Caco-2 (cell line): ENCODE measurements around the gene CASQ2. TPM values are rescaled to one million over a fixed set of nuclear protein-coding genes. Genes with fewer than 3 reads are reported as not detected.

Source experiments
- BruUV-seq: library from RNA; stranded (reverse); fragments of 400-500 nt; replicated peaks from 2 replicates; lab custom pipeline; 2021; lab: Mats Ljungman, UMichigan
- CTCF ChIA-PET: fragments of 300-600 bp; sonication (Branson Sonifier 250); formaldehyde crosslinking; loops from one replicate; lab custom pipeline; 2022; ENCODE audit warnings: antibody characterized with exemption; lab: Charles Lee
- POLR2A ChIA-PET: fragments of 300-600 bp; sonication (Branson Sonifier 250); formaldehyde crosslinking; loops from one replicate; lab custom pipeline; 2022; ENCODE audit warnings: antibody characterized with exemption; lab: Charles Lee
- DNase-seq, 2 experiments: peaks; one replicate each; pipeline versions ENCODE4 v3.0.0 to v3.0.0-alpha.2; 2020 to 2022
- H3K27me3 ChIP-seq: replicated peaks from 2 replicates; pipeline ENCODE4 v1.6.0; 2011; ENCODE audit warnings: low read length; ENCODE audit not compliant: control insufficient read depth, insufficient read depth
- H3K36me3 ChIP-seq: 2 replicates; pipeline ENCODE4 v1.5.1; 2011; ENCODE audit warnings: low read length; ENCODE audit not compliant: control insufficient read depth, insufficient read depth
- H3K4me1 ChIP-seq: fragments of 250-450 bp; sonication (Bioruptor Pico); 2 replicates; pipeline ENCODE4 v1.5.1; 2020; ENCODE audit warnings: mild to moderate bottlenecking
- H3K4me3 ChIP-seq: 2 replicates; pipeline ENCODE4 v1.5.1; 2011; ENCODE audit warnings: low read depth, mild to moderate bottlenecking, control low read depth, low read length
- H3K9me3 ChIP-seq: fragments of 250-450 bp; sonication (Bioruptor Pico); 2 replicates; pipeline ENCODE4 v1.5.1; 2020; ENCODE audit warnings: mild to moderate bottlenecking, moderate library complexity
- H3K27ac Mint-ChIP-seq: one replicate; pipeline ENCODE4 v1.8.0; 2022; ENCODE audit warnings: mixed read lengths; ENCODE audit not compliant: unreplicated experiment
- H3K27me3 Mint-ChIP-seq: one replicate; pipeline ENCODE4 v1.8.0; 2022; ENCODE audit warnings: mixed read lengths; ENCODE audit not compliant: insufficient read depth, unreplicated experiment
- H3K36me3 Mint-ChIP-seq: one replicate; pipeline ENCODE4 v1.8.0; 2022; ENCODE audit warnings: mild to moderate bottlenecking, mixed read lengths; ENCODE audit not compliant: insufficient read depth, unreplicated experiment
- H3K4me1 Mint-ChIP-seq: one replicate; pipeline ENCODE4 v1.8.0; 2022; ENCODE audit warnings: low read depth, mixed read lengths; ENCODE audit not compliant: unreplicated experiment
- H3K4me3 Mint-ChIP-seq: one replicate; pipeline ENCODE4 v1.8.0; 2022; ENCODE audit warnings: mild to moderate bottlenecking, moderate library complexity, mixed read lengths; ENCODE audit not compliant: unreplicated experiment
- H3K9me3 Mint-ChIP-seq: one replicate; pipeline ENCODE4 v1.8.0; 2022; ENCODE audit warnings: mixed read lengths; ENCODE audit not compliant: unreplicated experiment
- intact Hi-C: fragments of 100-400 bp; cut with micrococcal nuclease; formaldehyde crosslinking; loops from one replicate; pipeline ENCODE4 v1.10.0; 2022; ENCODE audit not compliant: unreplicated experiment
- total RNA-seq: library from RNA; stranded (reverse); gene quantifications from 2 replicates; pipeline ENCODE4 v1.2.3, GENCODE V29; 2022
- TF ChIP-seq, protein P1 (sequence below), 2 experiments: fragments of 200-600 bp in 1 of 2; IDR thresholded peaks; 1 replicate in 1 of 2; 2 replicates in 1 of 2; pipeline versions ENCODE4 v1.5.1 to v1.8.0; 2011 to 2022; ENCODE audit warnings: antibody characterized with exemption in 1 of 2, control low read depth in 1 of 2, inconsistent platforms in 1 of 2, low read depth in 1 of 2, low read length in 1 of 2, mild to moderate bottlenecking in 1 of 2, moderate library complexity in 1 of 2; ENCODE audit not compliant: insufficient read depth in 1 of 2, severe bottlenecking in 1 of 2, unreplicated experiment in 1 of 2

The CASQ2 gene
- total RNA-seq, 1 experiment from 2014 or later: 0.18 TPM

DNA sequence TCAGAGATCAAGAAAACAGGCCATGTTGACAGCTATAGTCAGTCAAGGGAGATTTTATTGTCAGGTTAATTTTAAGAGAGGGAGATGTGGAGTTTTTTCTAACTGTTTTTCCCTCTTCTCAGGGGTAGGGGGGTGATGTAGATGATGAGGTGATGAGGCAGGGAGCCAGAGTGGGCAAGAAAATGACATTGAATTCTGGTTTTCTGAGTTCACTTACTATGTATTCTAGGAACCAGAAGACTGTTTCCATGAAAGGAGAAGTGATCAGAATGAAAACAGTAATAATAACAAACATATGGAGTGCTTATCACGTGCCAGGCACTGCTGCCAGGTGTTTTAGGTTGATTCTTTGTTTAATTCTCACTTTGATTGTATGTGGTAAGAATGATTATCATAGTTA is 40.2 kb downstream of the CASQ2 start:
- ChIA-PET POLR2A (no interaction called here), CTCF (interaction anchor here (0.9 to 1.1 kb wide), 2 partner anchors 22 to 36 kb away, joined by 3 to 5 read pairs; no protein-coding TSS in a partner anchor)
- H3K9me3 ChIP-seq: no peaks in the 10 kb centered on the region
- H3K4me1 ChIP-seq: peaks cover 7% of the 10 kb centered on the region; the same call in 1 of the 2 replicates
- intact Hi-C loops: no loop called here
- BruUV-seq: no TSS peak
- H3K27ac Mint-ChIP-seq: peak overlapping the region; percentile 65
- TF ChIP-seq, protein P1, sequence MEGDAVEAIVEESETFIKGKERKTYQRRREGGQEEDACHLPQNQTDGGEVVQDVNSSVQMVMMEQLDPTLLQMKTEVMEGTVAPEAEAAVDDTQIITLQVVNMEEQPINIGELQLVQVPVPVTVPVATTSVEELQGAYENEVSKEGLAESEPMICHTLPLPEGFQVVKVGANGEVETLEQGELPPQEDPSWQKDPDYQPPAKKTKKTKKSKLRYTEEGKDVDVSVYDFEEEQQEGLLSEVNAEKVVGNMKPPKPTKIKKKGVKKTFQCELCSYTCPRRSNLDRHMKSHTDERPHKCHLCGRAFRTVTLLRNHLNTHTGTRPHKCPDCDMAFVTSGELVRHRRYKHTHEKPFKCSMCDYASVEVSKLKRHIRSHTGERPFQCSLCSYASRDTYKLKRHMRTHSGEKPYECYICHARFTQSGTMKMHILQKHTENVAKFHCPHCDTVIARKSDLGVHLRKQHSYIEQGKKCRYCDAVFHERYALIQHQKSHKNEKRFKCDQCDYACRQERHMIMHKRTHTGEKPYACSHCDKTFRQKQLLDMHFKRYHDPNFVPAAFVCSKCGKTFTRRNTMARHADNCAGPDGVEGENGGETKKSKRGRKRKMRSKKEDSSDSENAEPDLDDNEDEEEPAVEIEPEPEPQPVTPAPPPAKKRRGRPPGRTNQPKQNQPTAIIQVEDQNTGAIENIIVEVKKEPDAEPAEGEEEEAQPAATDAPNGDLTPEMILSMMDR (IDR thresholded peaks at IDR 0.05; ENCODE audit: insufficient read depth in 1 of 2, low read depth in 1 of 2, low read length in 1 of 2, severe bottlenecking in 1 of 2, unreplicated experiment in 1 of 2): no peak
- H3K27me3 ChIP-seq: no peaks in the 10 kb centered on the region
- DNase-seq: no peak
- no peak overlapping the region for H3K4me3 Mint-ChIP-seq
- H3K36me3 ChIP-seq: no peaks in the 10 kb centered on the region
- no peaks in the 10 kb centered on the region for H3K9me3 Mint-ChIP-seq
- no peaks in the 10 kb centered on the region for H3K27me3 Mint-ChIP-seq
- peaks cover 4% of the 10 kb centered on the region for H3K36me3 Mint-ChIP-seq
- H3K4me3 ChIP-seq: no peak overlapping the region
- H3K4me1 Mint-ChIP-seq: peaks cover 9% of the 10 kb centered on the region

DNA sequence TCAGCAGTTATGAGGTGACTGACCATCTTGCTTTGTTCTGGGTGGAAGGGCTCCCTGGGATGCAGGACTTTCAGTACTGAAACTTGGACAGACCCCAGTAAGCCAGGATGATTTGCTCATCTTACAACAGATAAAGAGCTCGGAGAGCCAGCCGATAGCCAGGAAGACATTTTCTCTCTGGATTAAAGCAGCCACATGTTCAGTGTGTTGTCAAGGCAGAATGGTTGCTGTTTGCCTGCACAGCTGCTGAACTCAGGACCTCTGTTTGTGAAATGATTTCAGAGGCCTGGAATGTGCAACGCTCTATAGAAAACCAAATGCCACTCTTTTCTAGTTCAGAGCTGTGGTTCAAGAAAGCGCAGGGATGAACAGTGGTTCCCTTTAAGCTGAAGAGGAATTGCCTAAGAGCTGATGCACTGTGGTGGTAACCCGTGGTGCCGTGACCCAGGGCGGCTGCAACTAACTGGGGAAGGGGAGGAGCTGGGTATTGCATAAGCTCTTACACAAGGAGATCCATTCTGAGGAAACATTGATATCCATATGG is 40.7 kb downstream of the CASQ2 start:
- H3K4me1 Mint-ChIP-seq: peaks cover 9% of the 10 kb centered on the region
- H3K9me3 ChIP-seq: no peaks in the 10 kb centered on the region
- H3K4me3 Mint-ChIP-seq: no peak overlapping the region
- H3K9me3 Mint-ChIP-seq: no peaks in the 10 kb centered on the region
- intact Hi-C loops: no loop called here
- H3K36me3 ChIP-seq: no peaks in the 10 kb centered on the region
- peak overlapping the region; percentile 65 for H3K27ac Mint-ChIP-seq
- no peaks in the 10 kb centered on the region for H3K27me3 Mint-ChIP-seq
- POLR2A ChIA-PET: no interaction called here
- TF ChIP-seq, protein P1 (IDR thresholded peaks at IDR 0.05; ENCODE audit: insufficient read depth in 1 of 2, low read depth in 1 of 2, low read length in 1 of 2, severe bottlenecking in 1 of 2, unreplicated experiment in 1 of 2): no peak
- peaks cover 7% of the 10 kb centered on the region; the same call in 1 of the 2 replicates for H3K4me1 ChIP-seq
- BruUV-seq: no TSS peak
- H3K4me3 ChIP-seq: no peak overlapping the region
- H3K27me3 ChIP-seq: no peaks in the 10 kb centered on the region
- DNase-seq: no peak
- CTCF ChIA-PET: interaction anchor here (0.9 to 1.1 kb wide), 2 partner anchors 21 to 37 kb away, joined by 3 to 5 read pairs; no protein-coding TSS in a partner anchor
- peaks cover 4% of the 10 kb centered on the region for H3K36me3 Mint-ChIP-seq

DNA sequence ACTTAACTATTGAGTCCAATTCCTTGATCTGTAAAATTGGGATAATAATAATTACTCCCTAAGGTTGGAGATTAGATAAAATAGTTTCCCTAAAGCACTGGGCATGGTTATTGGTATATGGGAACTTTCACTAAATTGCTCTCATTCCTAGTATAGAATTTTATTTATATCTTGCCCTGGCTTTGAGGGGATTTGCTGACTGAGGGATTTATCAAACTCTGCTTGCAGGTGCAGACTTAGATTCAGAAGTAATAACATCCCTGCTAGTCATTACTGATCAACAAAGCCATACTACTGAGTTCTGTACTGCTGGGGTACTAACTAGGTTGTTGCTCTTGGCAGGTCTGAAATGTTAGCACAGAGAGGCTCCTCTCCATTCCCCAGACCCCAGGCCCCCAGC is 41.9 kb downstream of the CASQ2 start:
- Histone ChIP-seq H3K36me3 (no peaks in the 10 kb centered on the region), H3K9me3 (no peaks in the 10 kb centered on the region), H3K4me1 (peaks cover 7% of the 10 kb centered on the region; the same call in 1 of the 2 replicates), H3K4me3 (no peak overlapping the region), H3K27me3 (no peaks in the 10 kb centered on the region)
- Mint-ChIP-seq H3K9me3 (no peaks in the 10 kb centered on the region), H3K36me3 (peaks cover 4% of the 10 kb centered on the region), H3K4me1 (peaks cover 9% of the 10 kb centered on the region), H3K27me3 (no peaks in the 10 kb centered on the region), H3K27ac (no peak overlapping the region), H3K4me3 (no peak overlapping the region)
- intact Hi-C loops: no loop called here
- ChIA-PET CTCF (no interaction called here), POLR2A (no interaction called here)
- BruUV-seq: no TSS peak
- DNase-seq: no peak
- TF ChIP-seq, protein P1 (IDR thresholded peaks at IDR 0.05; ENCODE audit: insufficient read depth in 1 of 2, low read depth in 1 of 2, low read length in 1 of 2, severe bottlenecking in 1 of 2, unreplicated experiment in 1 of 2): no peak
